ENCODE measurements around the gene CMPK1. TPM values are rescaled to one million over a fixed set of nuclear protein-coding genes. Genes with fewer than 3 reads are reported as not detected.

CMPK1 gene
- total RNA-seq, 1 experiment from 2014 or later, result 106 TPM

GRCh38 chr1:47298025-47298699, 35.4 kb upstream of the CMPK1 start:
- no peak for DNase-seq (ENCODE audit: unreplicated experiment)
- Mint-ChIP-seq H3K9me3 (ENCODE audit: unreplicated experiment) (no peaks in the 10 kb centered on the region), H3K4me3 (ENCODE audit: unreplicated experiment) (no peak overlapping the region), H3K27me3 (ENCODE audit: insufficient read depth, unreplicated experiment) (no peaks in the 10 kb centered on the region), H3K36me3 (ENCODE audit: insufficient read depth, unreplicated experiment) (peaks cover 33% of the 10 kb centered on the region), H3K4me1 (ENCODE audit: insufficient read depth, unreplicated experiment) (no peaks in the 10 kb centered on the region), H3K27ac (ENCODE audit: low read depth, unreplicated experiment) (no peak overlapping the region)
- no peak for TF ChIP-seq CTCF (IDR thresholded peaks at IDR 0.05; ENCODE audit: unreplicated experiment)
- ChIA-PET POLR2A (interaction anchor here (0.7 to 1.0 kb wide), 2 partner anchors 12 to 28 kb away, joined by 3 read pairs; no protein-coding TSS in a partner anchor), CTCF (interaction anchor here (0.6 to 1.1 kb wide), 3 partner anchors 13 to 106 kb away, joined by 3 read pairs; no protein-coding TSS in a partner anchor)
- BruUV-seq (replicated peaks), result no TSS peak
- intact Hi-C loops (cut with micrococcal nuclease), result no loop called here

- H3K36me3 Mint-ChIP-seq (ENCODE audit: insufficient read depth, unreplicated experiment), result peaks cover 28% of the 10 kb centered on the region
- H3K27ac Mint-ChIP-seq (ENCODE audit: low read depth, unreplicated experiment), result no peak overlapping the region
- no TSS peak for BruUV-seq (replicated peaks)
- POLR2A ChIA-PET, result no interaction called here
- intact Hi-C loops (cut with micrococcal nuclease), result no loop called here
- CTCF ChIA-PET, result no interaction called here
- no peaks in the 10 kb centered on the region for H3K27me3 Mint-ChIP-seq (ENCODE audit: insufficient read depth, unreplicated experiment)
- H3K4me1 Mint-ChIP-seq (ENCODE audit: insufficient read depth, unreplicated experiment), result no peaks in the 10 kb centered on the region
- DNase-seq (ENCODE audit: unreplicated experiment), result no peak
- H3K9me3 Mint-ChIP-seq (ENCODE audit: unreplicated experiment), result no peaks in the 10 kb centered on the region
- no peak for TF ChIP-seq CTCF (IDR thresholded peaks at IDR 0.05; ENCODE audit: unreplicated experiment)
- H3K4me3 Mint-ChIP-seq (ENCODE audit: unreplicated experiment), result no peak overlapping the region
Observed at GRCh38 chr1:47302472-47302871, 31.1 kb upstream of the CMPK1 start.

GRCh38 chr1:47309427-47309826, 24.2 kb upstream of the CMPK1 start:
- Mint-ChIP-seq H3K4me1 (ENCODE audit: insufficient read depth, unreplicated experiment) (peaks cover 5% of the 10 kb centered on the region), H3K27ac (ENCODE audit: low read depth, unreplicated experiment) (peak overlapping the region; percentile 9), H3K27me3 (ENCODE audit: insufficient read depth, unreplicated experiment) (no peaks in the 10 kb centered on the region), H3K36me3 (ENCODE audit: insufficient read depth, unreplicated experiment) (peaks cover 14% of the 10 kb centered on the region), H3K9me3 (ENCODE audit: unreplicated experiment) (no peaks in the 10 kb centered on the region), H3K4me3 (ENCODE audit: unreplicated experiment) (no peak overlapping the region)
- BruUV-seq (replicated peaks), result no TSS peak
- no peak for TF ChIP-seq CTCF (IDR thresholded peaks at IDR 0.05; ENCODE audit: unreplicated experiment)
- intact Hi-C loops (cut with micrococcal nuclease), result no loop called here
- ChIA-PET CTCF (interaction anchor here (1.0 to 1.1 kb wide), 3 partner anchors 34 to 134 kb away, joined by 3 read pairs; no protein-coding TSS in a partner anchor), POLR2A (interaction anchor here (1.0 to 3.4 kb wide), 2 partner anchors 11 to 24 kb away, joined by 3 to 21 read pairs; partner anchors contain the start of gene CMPK1)
- DNase-seq (ENCODE audit: unreplicated experiment), result no peak

- H3K27me3 Mint-ChIP-seq (ENCODE audit: insufficient read depth, unreplicated experiment), result no peaks in the 10 kb centered on the region
- peak; percentile 99 for DNase-seq (ENCODE audit: unreplicated experiment)
- ChIA-PET POLR2A (interaction anchor here (0.7 to 3.0 kb wide), 14 partner anchors 11 to 136 kb away, joined by 3 to 57 read pairs (median 4); partner anchors contain the start of genes CMPK1 and PDZK1IP1), CTCF (interaction anchor here (0.5 to 2.6 kb wide), 8 partner anchors 10 to 135 kb away, joined by 3 to 17 read pairs (median 4); partner anchors contain the start of gene CMPK1)
- peak within 1 kb of the TSS; percentile 91 for H3K4me3 Mint-ChIP-seq (ENCODE audit: unreplicated experiment)
- no peaks in the 10 kb centered on the region for H3K9me3 Mint-ChIP-seq (ENCODE audit: unreplicated experiment)
- intact Hi-C loops (cut with micrococcal nuclease), result loop anchor here (1.0 kb wide), 2 partner anchors 19 to 121 kb away; partner anchors contain the start of gene CMPK1
- TF ChIP-seq CTCF (IDR thresholded peaks at IDR 0.05; ENCODE audit: unreplicated experiment), result no peak
- peaks cover 4% of the 10 kb centered on the region for H3K36me3 Mint-ChIP-seq (ENCODE audit: insufficient read depth, unreplicated experiment)
- H3K4me1 Mint-ChIP-seq (ENCODE audit: insufficient read depth, unreplicated experiment), result peaks cover 5% of the 10 kb centered on the region
- peak within 1 kb of the TSS; percentile 94 for H3K27ac Mint-ChIP-seq (ENCODE audit: low read depth, unreplicated experiment)
- no TSS peak for BruUV-seq (replicated peaks)
Observed at GRCh38 chr1:47313915-47314664, 19.5 kb upstream of the CMPK1 start, which contains the start of gene STIL. STIL (minus strand) TSS chr1:47314147; CDS start chr1:47310319, 3,828 bp downstream.
